WI38 (cell line): ENCODE data around the gene JUND.

Experiments
- H3K4me3 ChIP-seq: 2 replicates; pipeline ENCODE4 v1.5.1; 2011; ENCODE audit warnings: low read depth, mild to moderate bottlenecking, control low read depth, low read length
- TF ChIP-seq, protein P1 (sequence below): IDR thresholded peaks from 2 replicates; pipeline ENCODE4 v1.5.1; 2012; ENCODE audit warnings: low read depth, mild to moderate bottlenecking, control low read depth, low read length

The JUND gene

GRCh38 chr19:18301718-18302111 lies 20.3 kb upstream of the JUND start:
- H3K4me3 ChIP-seq, result no peak overlapping the region
- TF ChIP-seq, protein P1, sequence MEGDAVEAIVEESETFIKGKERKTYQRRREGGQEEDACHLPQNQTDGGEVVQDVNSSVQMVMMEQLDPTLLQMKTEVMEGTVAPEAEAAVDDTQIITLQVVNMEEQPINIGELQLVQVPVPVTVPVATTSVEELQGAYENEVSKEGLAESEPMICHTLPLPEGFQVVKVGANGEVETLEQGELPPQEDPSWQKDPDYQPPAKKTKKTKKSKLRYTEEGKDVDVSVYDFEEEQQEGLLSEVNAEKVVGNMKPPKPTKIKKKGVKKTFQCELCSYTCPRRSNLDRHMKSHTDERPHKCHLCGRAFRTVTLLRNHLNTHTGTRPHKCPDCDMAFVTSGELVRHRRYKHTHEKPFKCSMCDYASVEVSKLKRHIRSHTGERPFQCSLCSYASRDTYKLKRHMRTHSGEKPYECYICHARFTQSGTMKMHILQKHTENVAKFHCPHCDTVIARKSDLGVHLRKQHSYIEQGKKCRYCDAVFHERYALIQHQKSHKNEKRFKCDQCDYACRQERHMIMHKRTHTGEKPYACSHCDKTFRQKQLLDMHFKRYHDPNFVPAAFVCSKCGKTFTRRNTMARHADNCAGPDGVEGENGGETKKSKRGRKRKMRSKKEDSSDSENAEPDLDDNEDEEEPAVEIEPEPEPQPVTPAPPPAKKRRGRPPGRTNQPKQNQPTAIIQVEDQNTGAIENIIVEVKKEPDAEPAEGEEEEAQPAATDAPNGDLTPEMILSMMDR, result no peak

- TF ChIP-seq, protein P1, result no peak
Observed at GRCh38 chr19:18300930-18301717, 19.7 kb upstream of the JUND start.

GRCh38 chr19:18299654-18300053 lies 18.2 kb upstream of the JUND start:
- TF ChIP-seq, protein P1, result no peak
- H3K4me3 ChIP-seq, result no peak overlapping the region

More at GRCh38 chr19:18300930-18301717, 19.7 kb upstream of the JUND start:
- H3K4me3 ChIP-seq, result no peak overlapping the region

GRCh38 chr19:18298601-18299000 lies 17.2 kb upstream of the JUND start:
- TF ChIP-seq, protein P1, result no peak
- H3K4me3 ChIP-seq, result no peak overlapping the region

- no peak overlapping the region for H3K4me3 ChIP-seq
- TF ChIP-seq, protein P1, result no peak
Observed at GRCh38 chr19:18297308-18297707, 15.9 kb upstream of the JUND start.

DNA sequence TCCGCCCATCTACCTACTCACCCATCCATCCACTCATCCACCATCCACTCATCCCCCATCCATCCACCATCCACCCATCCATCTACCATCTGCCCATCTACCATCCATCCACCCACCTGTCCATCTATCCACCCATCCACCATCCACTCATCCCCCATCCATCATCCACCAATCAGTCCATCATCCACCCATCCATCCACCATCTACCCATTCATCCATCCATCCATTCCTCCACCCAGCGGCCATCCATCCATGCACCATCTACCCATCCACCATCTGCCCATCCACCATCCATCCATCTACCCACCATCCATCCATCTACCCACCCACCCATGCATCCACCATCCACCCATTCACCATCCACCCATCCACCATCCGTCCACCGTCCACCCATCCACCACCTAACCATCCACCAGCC lies 13.6 kb upstream of the JUND start:
- TF ChIP-seq, protein P1, result no peak
- no peak overlapping the region for H3K4me3 ChIP-seq

- TF ChIP-seq, protein P1, result no peak
- no peak overlapping the region for H3K4me3 ChIP-seq
Observed at GRCh38 chr19:18294467-18294864, 13.0 kb upstream of the JUND start.
